Right lobe of liver (tissue), 4 donors: ENCODE data around the gene RNF168.

Experiments used
- CTCF ChIP-seq, 4 donors: fragments of 200-600 bp in 3 of 4; fragments of 450-650 bp in 1 of 4; IDR thresholded peaks; one replicate each; pipeline versions ENCODE4 v1.5.1 to v1.8.0; 2016 to 2022; ENCODE audit warnings: antibody characterized with exemption in 4 of 4, mild to moderate bottlenecking in 2 of 4
- POLR2A ChIP-seq: fragments of 450-650 bp; IDR thresholded peaks from one replicate; pipeline ENCODE4 v1.6.1; 2017; ENCODE audit warnings: antibody characterized with exemption, mild to moderate bottlenecking
- donor health status: DM: no; HTN: no; CAD: no.
- donor health status: DM: no; HTN: no; CAD: no.
- donor health status: DM: no; HTN: yes; CAD: no.

DNA sequence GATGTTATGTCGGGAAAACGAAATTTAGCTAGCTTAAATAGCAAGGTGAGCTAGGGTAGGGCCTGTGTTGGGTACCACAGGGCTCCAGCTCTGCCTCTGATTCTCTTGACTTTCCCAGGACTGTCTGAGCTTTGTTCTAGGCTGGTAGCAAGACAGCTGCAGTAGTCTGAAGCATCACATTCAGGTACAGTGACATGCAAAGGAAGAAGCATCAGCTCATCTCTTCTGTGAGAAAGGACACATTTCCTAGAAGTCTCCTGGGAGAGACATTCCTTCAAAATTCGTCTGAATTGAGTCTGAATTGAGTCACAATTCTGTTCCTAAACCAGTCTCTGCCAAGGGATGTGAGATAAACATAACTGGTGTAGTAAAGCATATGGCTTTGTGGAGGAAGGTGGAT is 62.9 kb downstream of the RNF168 start:
- TF ChIP-seq POLR2A (no peak), CTCF (IDR thresholded peaks at IDR 0.05) (no peak)
